OCI-LY3 (cell line): ENCODE results near the gene VAMP4.
A peak's percentile ranks its signal among the peaks of the same experiment; 100 is the strongest.

ENCODE experiments used
- H2AFZ ChIP-seq: fragments of 200-600, 300-600 bp; shearing (Covaris generic); 2 replicates; pipeline ENCODE4 v1.6.0; 2014; ENCODE audit warnings: antibody characterized with exemption, low read depth, low read length
- H3K27ac ChIP-seq: fragments of 200-600, 300-600 bp; sonication (generic); 2 replicates; pipeline ENCODE4 v1.5.1; 2014; ENCODE audit warnings: mild to moderate bottlenecking, low read length, moderate library complexity, mixed read lengths
- H3K27me3 ChIP-seq: fragments of 200-600, 300-600 bp; sonication (generic); 2 replicates; pipeline ENCODE4 v1.6.1; 2014; ENCODE audit warnings: low read depth, low read length, mixed read lengths
- H3K36me3 ChIP-seq: fragments of 200-600, 300-600 bp; sonication (generic); replicated peaks from 2 replicates; pipeline ENCODE3; 2014; ENCODE audit warnings: low read depth, low read length, mixed read lengths
- H3K4me1 ChIP-seq: fragments of 300-600, 200-600 bp; sonication (generic); 2 replicates; pipeline ENCODE4 v1.6.1; 2014; ENCODE audit warnings: low read length, mixed read lengths
- H3K4me2 ChIP-seq: fragments of 200-600, 300-600 bp; sonication (generic); 2 replicates; pipeline ENCODE4 v1.6.1; 2014; ENCODE audit warnings: low read length, mixed read lengths
- H3K4me3 ChIP-seq: fragments of 300-600, 200-600 bp; sonication (generic); 2 replicates; pipeline ENCODE4 v1.5.1; 2014; ENCODE audit warnings: antibody characterized with exemption, mild to moderate bottlenecking, low read length, moderate library complexity
- H3K79me2 ChIP-seq: fragments of 300-600, 200-600 bp; shearing (Covaris generic); 2 replicates; pipeline ENCODE4 v1.6.1; 2014; ENCODE audit warnings: mild to moderate bottlenecking, low read length, mixed read lengths
- H3K9ac ChIP-seq: fragments of 300-600, 200-600 bp; shearing (Covaris generic); 2 replicates; pipeline ENCODE4 v1.6.0; 2014; ENCODE audit warnings: mild to moderate bottlenecking, low read length, moderate library complexity
- H3K9me3 ChIP-seq: fragments of 200-600, 300-600 bp; shearing (Covaris generic); 2 replicates; pipeline ENCODE4 v1.6.1; 2014; ENCODE audit warnings: low read length, mixed read lengths; ENCODE audit not compliant: insufficient read depth
- H4K20me1 ChIP-seq: fragments of 200-600, 300-600 bp; sonication (generic); 2 replicates; pipeline ENCODE4 v1.6.1; 2016; ENCODE audit warnings: low read length, mixed read lengths; ENCODE audit not compliant: insufficient read depth
- EZH2phosphoT487 ChIP-seq: fragments of 200-600 bp; shearing (Covaris generic); IDR thresholded peaks from 2 replicates; pipeline ENCODE4 v1.6.1; 2018; ENCODE audit warnings: antibody characterized with exemption, mixed run types, low read depth
- TF ChIP-seq, protein P1 (sequence below): fragments of 200-600, 300-600 bp; sonication (generic); IDR thresholded peaks from 2 replicates; pipeline ENCODE4 v1.5.1; 2014; ENCODE audit warnings: antibody characterized with exemption, low read length, low read depth

Gene VAMP4

GRCh38 chr1:171786534-171786933, 44.7 kb upstream of the VAMP4 start:
- Histone ChIP-seq H3K4me2 (no peak overlapping the region), H2AFZ (no peak overlapping the region), H3K27me3 (no peaks in the 10 kb centered on the region), H3K4me1 (peaks cover 27% of the 10 kb centered on the region), H3K27ac (no peak overlapping the region), H4K20me1 (no peaks in the 10 kb centered on the region), H3K9me3 (no peaks in the 10 kb centered on the region), H3K9ac (no peak overlapping the region), H3K4me3 (no peak overlapping the region), H3K79me2 (peaks cover 45% of the 10 kb centered on the region), H3K36me3 (peaks cover 75% of the 10 kb centered on the region)
- TF ChIP-seq, protein P1, sequence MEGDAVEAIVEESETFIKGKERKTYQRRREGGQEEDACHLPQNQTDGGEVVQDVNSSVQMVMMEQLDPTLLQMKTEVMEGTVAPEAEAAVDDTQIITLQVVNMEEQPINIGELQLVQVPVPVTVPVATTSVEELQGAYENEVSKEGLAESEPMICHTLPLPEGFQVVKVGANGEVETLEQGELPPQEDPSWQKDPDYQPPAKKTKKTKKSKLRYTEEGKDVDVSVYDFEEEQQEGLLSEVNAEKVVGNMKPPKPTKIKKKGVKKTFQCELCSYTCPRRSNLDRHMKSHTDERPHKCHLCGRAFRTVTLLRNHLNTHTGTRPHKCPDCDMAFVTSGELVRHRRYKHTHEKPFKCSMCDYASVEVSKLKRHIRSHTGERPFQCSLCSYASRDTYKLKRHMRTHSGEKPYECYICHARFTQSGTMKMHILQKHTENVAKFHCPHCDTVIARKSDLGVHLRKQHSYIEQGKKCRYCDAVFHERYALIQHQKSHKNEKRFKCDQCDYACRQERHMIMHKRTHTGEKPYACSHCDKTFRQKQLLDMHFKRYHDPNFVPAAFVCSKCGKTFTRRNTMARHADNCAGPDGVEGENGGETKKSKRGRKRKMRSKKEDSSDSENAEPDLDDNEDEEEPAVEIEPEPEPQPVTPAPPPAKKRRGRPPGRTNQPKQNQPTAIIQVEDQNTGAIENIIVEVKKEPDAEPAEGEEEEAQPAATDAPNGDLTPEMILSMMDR: no peak
- no peak for TF ChIP-seq EZH2phosphoT487

GRCh38 chr1:171785766-171786165, 43.9 kb upstream of the VAMP4 start:
- no peak overlapping the region for H3K9ac ChIP-seq
- no peak overlapping the region for H3K27ac ChIP-seq
- peaks cover 27% of the 10 kb centered on the region for H3K4me1 ChIP-seq
- no peak overlapping the region for H3K4me2 ChIP-seq
- no peak overlapping the region for H3K4me3 ChIP-seq
- H2AFZ ChIP-seq: no peak overlapping the region
- TF ChIP-seq, protein P1: no peak
- no peak for TF ChIP-seq EZH2phosphoT487
- H3K9me3 ChIP-seq: no peaks in the 10 kb centered on the region
- H3K79me2 ChIP-seq: peaks cover 46% of the 10 kb centered on the region
- H4K20me1 ChIP-seq: no peaks in the 10 kb centered on the region
- H3K36me3 ChIP-seq: peaks cover 67% of the 10 kb centered on the region
- H3K27me3 ChIP-seq: no peaks in the 10 kb centered on the region

GRCh38 chr1:171784784-171785183, 42.9 kb upstream of the VAMP4 start:
- Histone ChIP-seq H3K27ac (peak overlapping the region; percentile 10; the same call in 1 of the 2 replicates), H3K36me3 (peaks cover 57% of the 10 kb centered on the region), H3K27me3 (no peaks in the 10 kb centered on the region), H3K9me3 (no peaks in the 10 kb centered on the region), H3K79me2 (peaks cover 46% of the 10 kb centered on the region), H3K4me1 (peaks cover 36% of the 10 kb centered on the region), H3K9ac (no peak overlapping the region), H3K4me3 (no peak overlapping the region), H2AFZ (no peak overlapping the region), H3K4me2 (peak overlapping the region; percentile 31), H4K20me1 (no peaks in the 10 kb centered on the region)
- TF ChIP-seq, protein P1: no peak
- TF ChIP-seq EZH2phosphoT487: no peak

GRCh38 chr1:171783816-171784530, 42.1 kb upstream of the VAMP4 start:
- no peak overlapping the region for H3K27ac ChIP-seq
- H3K9ac ChIP-seq: no peak overlapping the region
- H3K4me3 ChIP-seq: no peak overlapping the region
- no peak for TF ChIP-seq EZH2phosphoT487
- TF ChIP-seq, protein P1: no peak
- H3K36me3 ChIP-seq: peaks cover 51% of the 10 kb centered on the region
- H2AFZ ChIP-seq: no peak overlapping the region
- peaks cover 46% of the 10 kb centered on the region for H3K79me2 ChIP-seq
- peaks cover 37% of the 10 kb centered on the region for H3K4me1 ChIP-seq
- no peaks in the 10 kb centered on the region for H3K27me3 ChIP-seq
- H3K4me2 ChIP-seq: peak overlapping the region; percentile 31; the same call in 1 of the 2 replicates
- no peaks in the 10 kb centered on the region for H4K20me1 ChIP-seq
- H3K9me3 ChIP-seq: no peaks in the 10 kb centered on the region
